Posterior cingulate gyrus (tissue), 11 donors: ENCODE measurements around the gene BCL2L13.
"Not testable (repeated sequence)": the region's sequence is repeated elsewhere in the genome, so short reads cannot be mapped to it uniquely, and the experiment has no call there.

Source experiments
- DNase-seq, 10 donors: peaks; one replicate each; pipeline versions ENCODE4 v3.0.0 to v3.0.0-alpha.2; 2020 to 2021; ENCODE audit warnings: mixed read lengths in 3 of 10
- intact Hi-C: fragments of 100-400 bp; cut with DNase I; formaldehyde crosslinking; loops from one replicate; pipeline ENCODE4 v1.15.1; 2023

The BCL2L13 gene

GRCh38 chr22:17746916-17747315 is 108.4 kb downstream of the BCL2L13 start:
- DNase-seq: peak in 2 of 10 donors; percentile 70 to 74
- intact Hi-C loops: loop anchor here (10.0 kb wide), 1 partner anchor 328 kb away; the partner anchor contains the start of gene PEX26

- peak in 2 of 10 donors; percentile 71 to 74 for DNase-seq
- intact Hi-C loops: loop anchor here (10.0 kb wide), 1 partner anchor 326 kb away; the partner anchor contains the start of gene PEX26
These were observed 110.2 kb downstream of the BCL2L13 start for GRCh38 chr22:17748555-17749353.

DNA sequence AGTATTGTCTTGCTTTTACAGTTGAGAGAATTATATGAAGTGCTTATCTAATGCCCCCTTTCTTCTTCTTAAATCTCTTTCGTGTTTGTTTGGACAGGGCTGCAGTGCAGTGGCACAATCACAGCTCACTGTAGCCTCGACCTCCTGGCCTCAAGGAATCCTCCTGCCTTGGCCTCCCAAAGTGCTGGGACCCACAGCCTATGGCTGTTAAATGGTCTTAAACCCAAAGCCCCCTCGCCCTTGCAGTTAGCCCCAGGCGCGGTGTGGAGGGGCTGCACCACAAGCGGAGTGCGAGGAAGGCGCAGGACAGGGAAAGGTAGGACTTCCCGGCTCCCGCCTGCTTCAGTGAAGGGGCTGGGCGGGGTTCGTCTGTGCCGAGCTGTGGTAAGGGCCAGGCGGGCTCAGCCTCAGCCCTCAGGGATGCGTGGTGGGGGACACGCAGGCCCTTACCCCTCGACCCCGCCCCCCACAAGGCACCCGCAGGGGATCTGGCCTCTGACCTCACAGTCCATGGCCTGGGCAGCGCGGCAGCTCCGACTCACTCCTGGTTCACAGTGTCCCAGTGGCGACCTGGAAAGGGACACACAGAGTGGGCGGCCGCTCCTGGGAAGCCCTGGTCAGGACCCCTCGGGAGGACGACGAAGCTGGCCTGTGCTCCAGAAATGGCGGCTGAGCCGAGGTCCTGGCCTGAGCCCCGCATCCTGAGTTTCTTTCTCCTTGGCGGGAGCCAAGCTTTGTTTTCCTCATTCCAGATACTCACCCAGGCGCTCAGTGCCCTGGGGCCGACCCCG is 111.2 kb downstream of the BCL2L13 start:
- peak in 2 of 10 donors; percentile 73 to 74 for DNase-seq
- intact Hi-C loops: loop anchor here (10.0 kb wide), 1 partner anchor 325 kb away; the partner anchor contains the start of gene PEX26

- peak in 1 of 10 donors; percentile 78 for DNase-seq
- intact Hi-C loops: no loop called here
These were observed 113.0 kb downstream of the BCL2L13 start for GRCh38 chr22:17751596-17751995.

GRCh38 chr22:17753401-17753989 is 114.9 kb downstream of the BCL2L13 start:
- intact Hi-C loops: no loop called here
- peak in 3 of 10 donors; percentile 30 to 47 (median 33) for DNase-seq

GRCh38 chr22:17754233-17754925 is 115.8 kb downstream of the BCL2L13 start:
- peak in 3 of 10 donors; percentile 50 to 67 (median 66) for DNase-seq
- intact Hi-C loops: no loop called here

DNA sequence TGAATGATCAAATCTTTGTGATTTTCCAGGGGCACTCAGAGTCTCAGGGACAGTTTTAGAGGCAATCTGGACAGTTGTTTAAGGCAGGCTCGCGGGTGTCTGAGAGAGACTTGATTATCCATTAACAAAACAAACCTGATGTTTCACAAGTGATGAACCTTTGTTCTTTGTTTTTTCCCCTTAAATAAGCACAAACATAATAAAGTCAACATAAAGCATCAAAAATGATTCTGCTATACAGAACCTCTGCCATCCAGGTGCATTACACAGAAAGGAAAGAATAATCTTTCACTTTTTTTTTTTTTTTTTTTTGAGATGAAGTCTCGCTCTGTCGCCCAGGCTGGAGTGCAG is 122.6 kb downstream of the BCL2L13 start:
- DNase-seq: no peak
- intact Hi-C loops: no loop called here

DNA sequence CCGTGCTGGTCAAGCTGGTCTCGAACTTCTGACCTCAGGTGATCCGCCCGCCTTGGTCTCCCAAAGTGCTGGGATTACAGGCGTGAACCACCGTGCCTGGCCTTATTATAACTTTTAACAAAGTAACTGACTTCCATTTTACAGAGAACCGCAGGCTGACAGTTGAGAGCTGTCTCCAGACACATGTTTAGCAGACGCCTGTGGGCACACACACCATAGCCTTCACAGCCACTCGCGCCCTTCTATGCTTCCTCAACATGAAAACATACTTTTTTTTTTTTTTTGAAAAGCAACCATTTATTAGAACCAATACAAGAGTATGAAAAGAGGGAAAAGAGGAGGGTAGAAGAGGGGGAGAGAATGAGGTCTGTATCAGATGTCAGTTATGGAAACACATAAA is 124.9 kb downstream of the BCL2L13 start:
- DNase-seq, intact Hi-C loops: not testable (repeated sequence)

DNA sequence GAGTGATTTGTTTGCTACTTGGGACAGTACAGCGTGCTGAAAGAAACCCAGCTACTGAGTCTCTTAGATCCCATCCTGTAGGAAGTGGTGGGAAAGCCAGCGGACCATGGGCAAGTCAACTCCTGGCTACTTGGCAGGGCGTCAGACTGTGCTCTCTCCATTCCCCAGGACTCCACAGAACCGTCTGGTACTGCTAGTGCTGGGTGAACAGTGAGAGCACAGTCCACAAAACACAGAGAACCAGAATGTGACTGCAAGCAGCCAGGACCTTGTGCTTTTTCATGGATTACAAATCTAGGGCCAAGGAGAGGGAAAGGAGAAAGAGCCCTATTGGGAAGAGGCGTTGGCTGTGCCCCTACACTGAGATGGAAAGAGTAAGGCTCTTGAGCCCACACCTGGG is 125.5 kb downstream of the BCL2L13 start:
- intact Hi-C loops: no loop called here
- DNase-seq: peak in 1 of 10 donors; percentile 59

GRCh38 chr22:17764852-17765251 is 126.3 kb downstream of the BCL2L13 start:
- intact Hi-C loops, DNase-seq: not testable (repeated sequence)

- intact Hi-C loops: no loop called here
- DNase-seq: no peak
These were observed 128.9 kb downstream of the BCL2L13 start for GRCh38 chr22:17767233-17768065.

- intact Hi-C loops: no loop called here
- no peak for DNase-seq
These were observed 130.6 kb downstream of the BCL2L13 start for GRCh38 chr22:17769013-17769715.

GRCh38 chr22:17769716-17770082 is 131.1 kb downstream of the BCL2L13 start:
- intact Hi-C loops: no loop called here
- no peak for DNase-seq

GRCh38 chr22:17770180-17771077 is 131.9 kb downstream of the BCL2L13 start:
- peak in 4 of 10 donors; percentile 46 to 90 (median 78) for DNase-seq
- intact Hi-C loops: no loop called here

- intact Hi-C loops: no loop called here
- no peak for DNase-seq
These were observed 133.8 kb downstream of the BCL2L13 start for GRCh38 chr22:17772249-17772957.

GRCh38 chr22:17772958-17773605 is 134.5 kb downstream of the BCL2L13 start:
- no peak for DNase-seq
- intact Hi-C loops: no loop called here
